Measurements from ENCODE around the gene OR10T2.
"Not testable (repeated sequence)": the region's sequence is repeated elsewhere in the genome, so short reads cannot be mapped to it uniquely, and the experiment has no call there.

OR10T2 gene, protein sequence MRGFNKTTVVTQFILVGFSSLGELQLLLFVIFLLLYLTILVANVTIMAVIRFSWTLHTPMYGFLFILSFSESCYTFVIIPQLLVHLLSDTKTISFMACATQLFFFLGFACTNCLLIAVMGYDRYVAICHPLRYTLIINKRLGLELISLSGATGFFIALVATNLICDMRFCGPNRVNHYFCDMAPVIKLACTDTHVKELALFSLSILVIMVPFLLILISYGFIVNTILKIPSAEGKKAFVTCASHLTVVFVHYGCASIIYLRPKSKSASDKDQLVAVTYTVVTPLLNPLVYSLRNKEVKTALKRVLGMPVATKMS

GRCh38 chr1:158398818-158399514 lies at the start of gene OR10T2:
TSS of gene OR10T2 (minus strand) at chr1:158399466. CDS start at chr1:158399466, 0 bp downstream.
- no peak for FAIRE-seq

- no peak for FAIRE-seq
These were observed 46.1 kb upstream of the OR10T2 start for GRCh38 chr1:158445376-158445775.

GRCh38 chr1:158434741-158435140 lies 35.5 kb upstream of the OR10T2 start:
- no peak for FAIRE-seq

- not testable (repeated sequence) for FAIRE-seq
These were observed 30.9 kb upstream of the OR10T2 start for GRCh38 chr1:158430163-158430562.

- no peak for FAIRE-seq
These were observed 26.9 kb upstream of the OR10T2 start, which contains the start of gene OR10K2 for GRCh38 chr1:158426137-158426536. TSS of gene OR10K2 (minus strand) at chr1:158426237. CDS start at chr1:158420866, 5,371 bp downstream.

GRCh38 chr1:158425027-158425426 lies 25.8 kb upstream of the OR10T2 start:
- FAIRE-seq: no peak

DNA sequence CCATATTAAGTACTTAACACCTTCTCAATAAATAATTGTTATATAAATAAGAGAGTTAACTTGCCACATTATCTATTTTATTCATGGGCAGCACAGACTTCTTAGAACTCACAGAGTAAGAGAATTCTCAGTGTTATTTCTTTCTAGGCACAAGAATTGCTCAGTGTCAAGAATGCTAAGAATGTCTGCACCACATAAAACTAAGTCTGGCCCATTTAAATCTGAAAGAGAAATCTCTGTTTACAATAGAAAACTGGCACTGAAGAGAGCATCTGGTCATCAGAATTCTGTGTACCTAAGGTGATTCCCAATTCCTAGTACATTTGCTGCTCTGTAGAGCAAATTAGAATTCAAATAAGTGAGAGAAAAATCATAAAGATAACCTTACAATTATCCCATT lies 22.9 kb upstream of the OR10T2 start:
- FAIRE-seq: no peak

DNA sequence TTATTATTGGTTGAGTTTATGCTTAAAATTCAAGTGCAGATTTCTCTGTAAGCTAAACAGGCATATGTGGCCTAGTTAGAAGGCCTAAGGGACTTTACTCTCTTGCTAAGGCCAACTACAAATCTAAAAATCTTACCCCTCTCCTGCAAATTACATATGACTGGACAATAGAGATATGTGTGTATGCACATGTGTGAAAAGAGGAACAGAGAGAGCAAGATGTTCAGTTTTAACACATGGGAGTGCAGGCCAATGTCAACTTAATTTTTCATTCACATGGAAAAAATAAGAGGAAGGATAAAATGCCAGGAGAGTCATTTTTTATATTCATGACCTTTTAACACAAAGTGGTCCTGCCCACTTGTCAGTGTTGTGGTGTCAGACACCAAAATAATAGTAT lies 18.3 kb upstream of the OR10T2 start:
- no peak for FAIRE-seq

DNA sequence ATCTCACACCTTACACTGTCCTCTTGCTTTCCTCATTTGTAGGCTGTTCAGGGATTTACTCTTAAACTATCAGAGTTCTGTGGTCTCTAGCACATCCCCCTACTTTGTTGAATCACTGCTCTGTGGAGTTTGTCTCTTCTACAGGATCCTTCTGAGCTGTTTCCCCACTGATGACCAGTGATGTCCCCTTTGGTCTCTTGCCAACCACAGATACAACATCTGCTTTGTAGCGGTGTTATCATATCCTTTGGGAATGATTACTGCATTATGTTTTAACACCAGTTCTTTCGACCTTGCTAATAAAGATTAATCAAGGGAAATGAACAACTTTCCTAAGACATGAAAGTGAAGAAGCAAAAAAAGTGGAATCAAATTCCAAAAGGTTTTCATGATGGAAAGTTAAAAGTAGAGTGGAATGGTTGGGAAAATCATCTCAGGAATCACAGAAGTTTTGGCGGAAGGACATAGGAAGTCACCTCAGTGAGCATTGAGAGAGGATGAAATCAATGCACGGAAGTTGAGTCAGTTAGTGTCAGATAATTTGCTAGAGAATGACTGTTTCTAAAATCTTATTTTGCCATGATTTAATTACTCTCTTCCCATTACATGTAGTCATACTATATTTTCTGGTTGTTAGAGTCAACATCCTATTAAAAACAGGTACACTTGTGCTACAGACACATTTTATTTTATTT lies 15.5 kb upstream of the OR10T2 start:
- no peak for FAIRE-seq

GRCh38 chr1:158407092-158407491 lies 7.8 kb upstream of the OR10T2 start:
- FAIRE-seq: no peak

DNA sequence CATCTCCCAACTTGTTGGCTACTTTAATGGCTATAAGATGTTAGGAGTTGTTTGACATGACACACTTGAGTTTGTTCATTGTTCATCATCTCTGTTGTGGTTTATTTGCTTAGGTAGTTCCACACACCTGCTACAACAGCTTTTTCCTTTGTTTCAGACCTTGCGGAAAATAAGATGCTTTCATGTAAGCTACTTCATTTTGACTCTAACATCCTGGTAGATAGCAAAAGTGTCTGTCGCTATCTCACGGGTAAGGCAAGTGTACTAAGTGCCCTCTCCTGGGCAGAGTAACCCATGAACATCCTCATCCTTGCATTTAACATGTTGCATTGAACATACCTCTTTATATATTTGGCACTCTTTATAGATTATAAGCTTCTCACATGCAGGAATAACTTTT lies 1.6 kb upstream of the OR10T2 start:
- no peak for FAIRE-seq

DNA sequence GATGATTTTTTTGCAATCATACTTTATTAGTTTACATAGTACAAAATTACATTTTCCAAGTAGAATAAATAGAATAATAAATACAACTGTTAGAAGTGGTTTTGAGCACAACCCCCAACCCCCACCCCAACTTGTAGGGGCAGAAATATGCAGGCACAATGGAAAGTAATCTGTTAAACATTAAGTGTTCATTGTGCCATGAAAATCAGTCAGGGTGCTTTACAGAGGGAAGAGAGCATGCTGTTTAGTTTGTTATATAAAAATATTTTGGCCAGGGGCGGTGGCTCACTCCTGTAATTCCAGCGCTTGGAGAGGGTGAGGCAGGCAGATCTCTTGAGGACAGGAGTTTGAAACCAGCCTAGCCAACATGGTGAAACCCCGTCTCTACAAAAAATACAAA lies 2.6 kb downstream of the OR10T2 start:
- no peak for FAIRE-seq

- FAIRE-seq: no peak
These were observed 5.8 kb downstream of the OR10T2 start for GRCh38 chr1:158393476-158393875.

DNA sequence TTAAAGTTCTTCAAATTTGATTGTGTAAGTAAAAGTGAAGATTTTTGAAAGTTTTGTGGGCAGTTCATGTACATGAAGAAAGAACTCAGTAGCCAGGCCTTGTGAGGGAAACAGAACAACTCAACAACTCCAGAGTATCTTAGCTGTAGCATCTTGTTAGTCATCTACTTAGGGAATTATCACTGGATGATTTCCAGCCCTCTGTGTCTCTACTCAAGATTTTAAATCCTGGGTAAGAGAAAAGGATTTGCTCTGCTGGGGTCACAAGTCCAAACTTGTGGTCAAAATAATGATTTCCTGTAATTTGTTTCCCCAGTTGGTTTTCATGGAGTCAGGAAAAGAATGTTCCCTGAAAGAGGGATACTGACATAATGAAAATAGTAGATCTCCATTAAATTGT lies 8.2 kb downstream of the OR10T2 start:
- no peak for FAIRE-seq

GRCh38 chr1:158390331-158390730 lies 8.9 kb downstream of the OR10T2 start:
- FAIRE-seq: no peak

- no peak for FAIRE-seq
These were observed 24.4 kb downstream of the OR10T2 start for GRCh38 chr1:158374860-158375259.

DNA sequence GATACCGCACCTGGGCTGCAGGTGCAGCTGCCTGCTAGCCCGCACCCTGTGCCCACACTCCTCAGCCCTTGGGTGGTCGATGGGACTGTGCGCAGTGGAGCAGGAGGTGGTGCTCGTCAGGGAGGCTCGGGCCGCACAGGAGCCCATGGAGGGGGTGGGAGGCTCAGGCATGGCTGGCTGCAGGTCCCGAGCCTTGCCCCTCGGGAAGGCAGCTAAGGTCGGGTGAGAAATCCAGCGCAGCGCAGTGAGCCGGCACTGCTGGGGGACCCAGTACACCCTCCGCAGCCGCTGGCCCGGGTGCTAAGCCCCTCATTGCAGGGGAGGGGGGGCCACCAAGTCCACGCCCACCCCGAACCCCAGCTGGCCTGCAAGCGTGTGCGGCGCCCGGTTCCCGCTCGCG lies 25.2 kb downstream of the OR10T2 start:
- not testable (repeated sequence) for FAIRE-seq

- no peak for FAIRE-seq
These were observed 27.9 kb downstream of the OR10T2 start for GRCh38 chr1:158371188-158371953.

GRCh38 chr1:158366783-158367182 lies 32.5 kb downstream of the OR10T2 start:
- no peak for FAIRE-seq

- no peak for FAIRE-seq
These were observed 36.3 kb downstream of the OR10T2 start for GRCh38 chr1:158362941-158363340.

DNA sequence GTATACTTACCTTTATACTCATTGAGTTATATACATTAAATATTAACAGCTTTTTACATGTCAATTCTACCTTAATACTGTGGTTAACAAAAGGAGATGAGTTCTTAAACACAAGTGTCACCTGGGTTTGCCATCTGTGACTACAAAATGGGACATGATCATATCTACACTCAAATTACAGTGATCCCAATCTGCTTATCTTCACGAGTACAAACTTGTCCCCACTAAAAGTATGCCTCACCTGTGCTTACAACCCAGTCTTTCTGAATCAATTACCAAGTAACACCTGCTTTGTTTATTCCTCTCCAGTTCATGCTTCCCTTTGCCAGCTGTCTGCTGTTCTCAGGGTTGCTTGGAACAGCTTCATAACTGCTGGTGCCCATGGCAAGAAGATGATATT lies 36.8 kb downstream of the OR10T2 start:
- no peak for FAIRE-seq

DNA sequence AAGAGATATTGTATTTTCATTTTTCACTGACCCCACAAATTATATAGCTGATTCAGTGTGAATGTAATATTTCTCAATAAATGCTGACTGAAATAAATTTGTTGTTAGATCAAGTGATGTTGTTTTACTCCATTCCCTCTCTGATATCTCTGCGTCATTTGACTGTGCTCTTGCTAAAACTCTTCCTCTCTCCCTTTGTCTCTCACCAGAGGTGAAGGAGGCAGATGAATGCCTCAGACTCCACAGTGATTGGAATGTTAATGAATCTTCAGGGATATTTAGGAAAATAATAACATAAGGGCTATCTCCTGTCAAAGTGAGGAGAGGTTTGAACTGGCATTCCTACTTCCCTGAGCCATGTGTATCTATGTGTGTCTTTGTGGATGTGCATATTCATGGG lies 41.8 kb downstream of the OR10T2 start:
- FAIRE-seq: no peak

- no peak for FAIRE-seq
These were observed 42.6 kb downstream of the OR10T2 start for GRCh38 chr1:158356616-158357015.
